Right lobe of liver (tissue), 6 donors: ENCODE measurements around the gene SPATA25. TPM values are rescaled to one million over a fixed set of nuclear protein-coding genes. Genes with fewer than 3 reads are reported as not detected.

Experiments used
- ATAC-seq, 4 donors: fragments of 200-7000 bp; cut with Tn5 transposase; one replicate each; pipeline ENCODE4 v1.9.1; 2020; ENCODE audit warnings: mild to moderate bottlenecking in 4 of 4, moderate library complexity in 4 of 4
- DNase-seq, 3 donors: peaks; one replicate each; pipeline ENCODE4 v3.0.0-alpha.2; 2020
- H3K27ac ChIP-seq, 3 donors: fragments of 200-600 bp; one replicate each; pipeline ENCODE4 v1.8.0; 2022
- H3K27me3 ChIP-seq, 2 donors: fragments of 200-600 bp; one replicate each; pipeline ENCODE4 v1.8.0; 2022
- H3K36me3 ChIP-seq, 4 donors: fragments of 200-600 bp; sonication (generic) in 1 of 4; one replicate each; pipeline versions ENCODE4 v1.5.1 to v1.8.0; 2017 to 2022; ENCODE audit warnings: control low read depth in 1 of 4
- H3K4me1 ChIP-seq, 4 donors: fragments of 200-600 bp; sonication (generic) in 1 of 4; one replicate each; pipeline versions ENCODE4 v1.5.1 to v1.8.0; 2017 to 2022; ENCODE audit warnings: control low read depth in 1 of 4
- H3K4me3 ChIP-seq, 3 donors: fragments of 200-600 bp; one replicate each; pipeline ENCODE4 v1.8.0; 2022
- H3K9me3 ChIP-seq, 4 donors: fragments of 200-600 bp; sonication (generic) in 1 of 4; one replicate each; pipeline versions ENCODE4 v1.5.1 to v1.8.0; 2017 to 2022; ENCODE audit warnings: control low read depth in 1 of 4
- CTCF ChIP-seq, 4 donors: fragments of 200-600 bp in 3 of 4; fragments of 450-650 bp in 1 of 4; IDR thresholded peaks; one replicate each; pipeline versions ENCODE4 v1.5.1 to v1.8.0; 2016 to 2022; ENCODE audit warnings: antibody characterized with exemption in 4 of 4, mild to moderate bottlenecking in 2 of 4
- POLR2A ChIP-seq: fragments of 450-650 bp; IDR thresholded peaks from one replicate; pipeline ENCODE4 v1.6.1; 2017; ENCODE audit warnings: antibody characterized with exemption, mild to moderate bottlenecking
- WGBS: methylation state at CpG from one replicate; pipeline ENCODE4 v1.1.6; 2018; ENCODE audit warnings: low coverage, low lambda C conversion rate; ENCODE audit not compliant: insufficient coverage; ENCODE audit errors: missing lambda C conversion rate; 5-methylcytosine and 5-hydroxymethylcytosine counted together
- intact Hi-C, 2 donors: fragments of 100-400 bp; cut with DNase I; formaldehyde crosslinking; loops; one replicate each; pipeline versions ENCODE4 v1.11.2 to v1.14.1; 2022
- total RNA-seq, 6 experiments: library from RNA; depleted of rRNA in 2 of 6; stranded (reverse); fragments of >200 nt in 2 of 6; fragmentation: NEBNext Ultra II Directional in 3 of 6; extraction: Animal tissue kit (Norgen Biotek cat#: 25700) in 3 of 6; gene quantifications; one replicate each; pipeline versions ENCODE4 v1.1.0 to v1.2.4, GENCODE V29; 2016 to 2023
- donor health status: DM: no; HTN: yes; CAD: no.
- donor health status: DM: no; HTN: no; CAD: no.
- donor health status: DM: no; HTN: no; CAD: no.
- donor health status: DM: no; HTN: yes; CAD: no.
- donor health status: DM: no; HTN: yes; CAD: no.

Gene SPATA25
- total RNA-seq, 6 experiments from 2014 or later, result 0.50 to 3.2 (median 2.0) TPM

DNA sequence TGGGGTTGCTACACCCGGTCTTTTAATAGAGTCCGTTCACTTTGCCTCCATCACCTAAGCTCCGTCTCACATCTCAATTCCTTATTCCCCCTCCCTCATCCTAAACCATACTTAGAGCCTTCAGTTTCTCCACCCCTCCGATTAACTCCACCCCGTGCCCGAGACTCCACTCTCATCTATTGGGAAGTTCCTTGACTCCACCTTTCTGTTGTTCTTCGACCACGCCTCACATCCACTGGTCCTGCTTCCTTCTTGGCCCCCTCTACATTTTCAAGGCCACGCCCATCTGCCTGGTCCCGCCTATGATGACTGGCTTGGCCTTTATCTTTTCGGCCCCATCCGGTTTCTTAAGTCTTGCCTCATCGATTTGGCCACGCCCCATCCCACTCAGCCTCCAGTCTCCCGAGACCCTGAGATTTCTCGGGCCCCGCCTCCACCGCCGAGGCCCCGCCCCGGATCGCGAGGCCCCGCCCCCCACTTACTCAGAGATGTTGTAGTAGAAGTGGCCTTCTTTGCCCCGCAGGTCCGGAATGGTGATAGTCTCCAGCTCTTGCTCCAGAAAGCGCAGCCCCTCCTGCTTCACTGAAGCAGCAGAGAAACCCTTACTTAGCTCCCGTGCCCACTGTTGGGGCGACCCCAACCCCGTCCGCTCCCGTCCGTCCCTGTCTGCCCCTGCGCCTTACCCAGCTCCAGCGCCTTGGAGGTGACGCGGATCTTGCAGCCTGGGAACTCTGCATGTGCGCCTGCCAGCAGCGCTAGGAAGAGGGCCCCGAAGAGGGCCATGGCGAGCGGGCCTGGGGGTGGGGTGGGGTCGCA is 23.5 kb upstream of the SPATA25 start:
- peaks cover 0 to 2% (median 0%) of the 10 kb centered on the region in 4 donors for H3K4me1 ChIP-seq
- peak; percentile 89 to 93 (median 93) for DNase-seq
- ATAC-seq, result peak; percentile 80 to 84 (median 83)
- peak overlapping the region; percentile 20 to 46 (median 22) for H3K4me3 ChIP-seq
- intact Hi-C loops, result no loop called here
- H3K27me3 ChIP-seq, result no peaks in the 10 kb centered on the region
- no peaks in the 10 kb centered on the region for H3K9me3 ChIP-seq
- WGBS, result 18% methylated on average over 25 of the region's 43 CpGs
- TF ChIP-seq POLR2A (peak; percentile 32), CTCF (IDR thresholded peaks at IDR 0.05) (no peak)
- H3K27ac ChIP-seq, result peak overlapping the region; percentile 47 to 69 (median 65)
- H3K36me3 ChIP-seq, result no peaks in the 10 kb centered on the region

GRCh38 chr20:45909817-45910669 is 22.6 kb upstream of the SPATA25 start:
- intact Hi-C loops, result no loop called here
- DNase-seq (no peak), ATAC-seq (no peak)
- Histone ChIP-seq H3K27ac (no peak overlapping the region), H3K27me3 (no peaks in the 10 kb centered on the region), H3K4me3 (no peak overlapping the region), H3K4me1 (peaks cover 0 to 2% (median 0%) of the 10 kb centered on the region in 4 donors), H3K36me3 (no peaks in the 10 kb centered on the region), H3K9me3 (no peaks in the 10 kb centered on the region)
- TF ChIP-seq POLR2A (no peak), CTCF (IDR thresholded peaks at IDR 0.05) (no peak)
- 63% methylated on average over 12 of the region's 22 CpGs for WGBS

DNA sequence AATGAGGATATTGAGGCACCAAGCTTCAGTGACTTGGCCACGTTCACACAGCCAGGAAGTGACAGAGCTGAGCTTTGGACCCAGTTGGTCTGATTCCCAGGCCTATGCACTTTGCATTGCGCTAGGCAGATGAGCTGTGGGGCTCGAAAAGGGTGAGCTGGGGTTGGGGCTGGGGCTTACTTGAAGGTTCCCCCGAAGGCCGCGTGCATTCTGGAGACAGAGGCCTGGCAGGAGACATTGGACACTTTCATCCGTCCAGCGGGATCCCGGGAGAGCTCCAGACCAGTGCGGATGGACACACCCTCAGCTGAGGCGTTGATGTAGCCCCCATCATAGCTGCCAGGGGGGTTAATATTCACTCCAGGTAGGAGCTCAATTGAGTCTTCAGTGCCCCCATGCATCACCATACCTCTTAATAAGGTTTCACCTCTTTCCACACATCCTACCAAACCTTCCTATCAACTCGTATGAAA is 21.9 kb upstream of the SPATA25 start:
- Histone ChIP-seq H3K4me3 (no peak overlapping the region), H3K27ac (no peak overlapping the region), H3K36me3 (no peaks in the 10 kb centered on the region), H3K4me1 (peaks cover 0 to 2% (median 0%) of the 10 kb centered on the region in 4 donors), H3K27me3 (no peaks in the 10 kb centered on the region), H3K9me3 (no peaks in the 10 kb centered on the region)
- WGBS, result 36% methylated on average over 2 of the region's 12 CpGs
- intact Hi-C loops, result no loop called here
- ATAC-seq (no peak), DNase-seq (no peak)
- TF ChIP-seq POLR2A, result no peak

DNA sequence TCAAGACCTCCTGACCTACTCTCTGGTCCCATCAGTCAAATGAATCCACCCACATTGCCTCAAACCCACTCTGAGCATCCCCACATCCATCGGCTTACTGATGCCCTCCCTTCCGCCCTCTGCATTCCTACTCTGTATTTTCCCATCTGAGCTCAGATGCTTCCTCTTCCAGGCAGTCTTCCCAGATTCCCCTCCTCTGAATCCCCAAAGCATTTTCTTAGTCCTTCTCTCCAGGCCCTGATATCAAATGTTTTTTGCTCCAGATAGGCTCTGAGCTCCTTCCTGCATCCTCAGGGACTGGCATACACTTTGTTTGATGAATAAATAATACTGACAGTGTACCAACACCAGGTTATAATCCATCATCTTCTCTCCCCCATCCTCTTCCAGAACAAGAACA is 20.7 kb upstream of the SPATA25 start:
- TF ChIP-seq POLR2A (no peak), CTCF (IDR thresholded peaks at IDR 0.05) (no peak)
- H3K4me1 ChIP-seq, result peaks cover 0 to 2% (median 0%) of the 10 kb centered on the region in 4 donors
- H3K4me3 ChIP-seq, result no peak overlapping the region
- no peaks in the 10 kb centered on the region for H3K9me3 ChIP-seq
- H3K27me3 ChIP-seq, result no peaks in the 10 kb centered on the region
- WGBS, result no CpG with 5 or more reads among the region's 2 CpGs
- ATAC-seq (no peak), DNase-seq (no peak)
- H3K27ac ChIP-seq, result no peak overlapping the region
- no peaks in the 10 kb centered on the region for H3K36me3 ChIP-seq
- intact Hi-C loops, result no loop called here
